Gastrocnemius medialis (tissue), 4 donors: Measurements from ENCODE around the gene PANK4. TPM values are rescaled to one million over a fixed set of nuclear protein-coding genes. Genes with fewer than 3 reads are reported as not detected.

Experiments used
- ATAC-seq, 2 donors: fragments of 150-250 bp; one replicate each; pipeline ENCODE4 v1.9.1; 2016
- DNase-seq, 2 donors: peaks; one replicate each; pipeline ENCODE4 v3.0.0-alpha.2; 2019
- H3K27ac ChIP-seq, 4 donors: fragments of 200-600 bp; sonication (generic); 1 replicate in 1 of 4; 2 replicates in 3 of 4; pipeline ENCODE4 v1.5.1; 2016 to 2018; ENCODE audit warnings: mild to moderate bottlenecking in 2 of 4, moderate library complexity in 1 of 4
- H3K27me3 ChIP-seq, 3 donors: fragments of 200-600 bp; sonication (generic) in 2 of 3; 1 replicate in 1 of 3; 2 replicates in 2 of 3; pipeline versions ENCODE4 v1.5.1 to v1.6.0; 2016 to 2019; ENCODE audit warnings: mild to moderate bottlenecking in 1 of 3, moderate library complexity in 1 of 3
- H3K36me3 ChIP-seq, 2 donors: fragments of 200-600 bp; sonication (generic) in 1 of 2; one replicate each; pipeline ENCODE4 v1.5.1; 2017 to 2018
- H3K4me1 ChIP-seq, 2 donors: fragments of 200-600 bp; sonication (generic) in 1 of 2; one replicate each; pipeline ENCODE4 v1.5.1; 2016 to 2017; ENCODE audit warnings: mild to moderate bottlenecking in 2 of 2
- H3K4me3 ChIP-seq, 4 donors: fragments of 200-600 bp; sonication (generic) in 3 of 4; 1 replicate in 1 of 4; 2 replicates in 3 of 4; pipeline ENCODE4 v1.5.1; 2016 to 2019; ENCODE audit warnings: mild to moderate bottlenecking in 2 of 4
- H3K9me3 ChIP-seq, 3 donors: fragments of 200-600 bp; sonication (generic) in 2 of 3; 1 replicate in 1 of 3; 2 replicates in 2 of 3; pipeline ENCODE4 v1.5.1; 2016 to 2019
- POLR2A ChIP-seq, 2 donors: fragments of 450-650 bp; IDR thresholded peaks; one replicate each; pipeline ENCODE4 v1.6.1; 2017; ENCODE audit warnings: antibody characterized with exemption in 2 of 2, mild to moderate bottlenecking in 2 of 2, moderate library complexity in 2 of 2
- in situ Hi-C, 4 donors: fragments of 200-750 bp; cut with MboI; loops; one replicate each; pipeline versions ENCODE4 v1.15.0 to v1.8.0; 2017; ENCODE audit warnings: low sequenced_read_pairs in 4 of 4
- intact Hi-C: fragments of 100-400 bp; cut with DNase I; formaldehyde crosslinking; loops from one replicate; pipeline ENCODE4 v1.15.1; 2023; ENCODE audit warnings: low total_unique reads
- total RNA-seq, 4 donors: library from RNA; depleted of rRNA; stranded (reverse); fragments of >200 nt; gene quantifications; one replicate each; pipeline versions ENCODE4 v1.1.0 to v1.2.3, GENCODE V29; 2016
- TF ChIP-seq, protein P1 (sequence below), 5 experiments: fragments of 450-650 bp in 3 of 5; fragments of 200-600 bp in 2 of 5; sonication (generic) in 2 of 5; IDR thresholded peaks in 4 of 5; conservative IDR thresholded peaks in 1 of 5; 1 replicate in 4 of 5; 2 replicates in 1 of 5; pipeline ENCODE4 v1.5.1; 2016 to 2019; ENCODE audit warnings: antibody characterized with exemption in 5 of 5, mild to moderate bottlenecking in 3 of 5, moderate library complexity in 3 of 5

The PANK4 gene
- total RNA-seq, 4 donors from 2014 or later, result 27.5 to 54.2 (median 38.5) TPM

DNA sequence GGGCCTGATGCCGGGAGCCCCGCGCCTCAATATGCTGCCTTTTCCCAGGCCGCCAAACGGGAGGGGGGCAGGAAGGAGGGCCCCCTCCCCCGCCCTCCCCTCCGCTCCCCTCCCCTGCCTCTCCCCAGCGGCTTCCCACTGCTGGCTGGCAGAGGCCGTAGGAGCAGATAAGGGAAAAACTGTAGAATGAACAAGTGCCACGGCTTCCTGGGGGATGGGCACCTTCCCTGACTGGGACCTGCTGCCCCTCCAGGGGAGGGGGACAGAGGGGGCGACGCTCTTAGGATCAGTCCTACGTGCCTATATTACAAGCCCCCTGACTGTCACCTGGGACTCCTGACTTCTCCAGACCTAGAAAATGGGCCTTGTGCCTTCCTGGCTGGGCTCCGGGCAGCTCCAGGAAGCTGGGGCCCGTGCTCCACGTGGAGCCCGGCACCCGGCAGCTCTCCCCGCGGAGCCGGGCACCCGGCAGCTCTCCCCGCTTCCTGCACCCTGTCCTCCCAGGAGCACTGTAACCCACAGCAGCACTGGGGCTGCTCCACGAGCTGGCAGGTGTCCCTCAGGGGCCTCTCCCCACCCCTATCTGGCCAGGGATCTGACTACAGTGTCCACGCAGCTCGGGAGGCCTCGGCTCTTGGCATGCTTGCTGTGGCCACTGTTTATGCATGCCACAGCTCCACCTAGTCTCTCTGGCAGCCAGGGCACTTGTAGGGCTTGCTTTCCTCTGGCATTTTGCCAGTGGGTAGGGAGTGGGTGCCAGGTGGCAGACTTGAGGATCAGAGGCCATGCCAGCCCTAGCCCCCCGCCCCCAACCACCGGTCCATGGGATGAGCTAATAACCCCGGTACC lies 4.3 kb upstream of the PANK4 start:
- TF ChIP-seq POLR2A (IDR thresholded peaks at IDR 0.05), result no peak
- TF ChIP-seq, protein P1, sequence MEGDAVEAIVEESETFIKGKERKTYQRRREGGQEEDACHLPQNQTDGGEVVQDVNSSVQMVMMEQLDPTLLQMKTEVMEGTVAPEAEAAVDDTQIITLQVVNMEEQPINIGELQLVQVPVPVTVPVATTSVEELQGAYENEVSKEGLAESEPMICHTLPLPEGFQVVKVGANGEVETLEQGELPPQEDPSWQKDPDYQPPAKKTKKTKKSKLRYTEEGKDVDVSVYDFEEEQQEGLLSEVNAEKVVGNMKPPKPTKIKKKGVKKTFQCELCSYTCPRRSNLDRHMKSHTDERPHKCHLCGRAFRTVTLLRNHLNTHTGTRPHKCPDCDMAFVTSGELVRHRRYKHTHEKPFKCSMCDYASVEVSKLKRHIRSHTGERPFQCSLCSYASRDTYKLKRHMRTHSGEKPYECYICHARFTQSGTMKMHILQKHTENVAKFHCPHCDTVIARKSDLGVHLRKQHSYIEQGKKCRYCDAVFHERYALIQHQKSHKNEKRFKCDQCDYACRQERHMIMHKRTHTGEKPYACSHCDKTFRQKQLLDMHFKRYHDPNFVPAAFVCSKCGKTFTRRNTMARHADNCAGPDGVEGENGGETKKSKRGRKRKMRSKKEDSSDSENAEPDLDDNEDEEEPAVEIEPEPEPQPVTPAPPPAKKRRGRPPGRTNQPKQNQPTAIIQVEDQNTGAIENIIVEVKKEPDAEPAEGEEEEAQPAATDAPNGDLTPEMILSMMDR (IDR thresholded peaks at IDR 0.05 in 4 of 5, conservative IDR thresholded peaks at IDR 0.05 in 1 of 5), result no peak
- no peak for ATAC-seq
- intact Hi-C loops, result no loop called here
- H3K9me3 ChIP-seq, result no peaks in the 10 kb centered on the region
- H3K36me3 ChIP-seq, result no peaks in the 10 kb centered on the region
- DNase-seq, result no peak
- in situ Hi-C loops, result loop anchor here in 1 of 4 donors (25.0 kb wide), 1 partner anchor 318 kb away; no protein-coding TSS in a partner anchor
- H3K27ac ChIP-seq, result peak overlapping the region in 2 of 4 donors; percentile 9 to 19
- peaks cover 52 to 61% of the 10 kb centered on the region in 2 donors for H3K4me1 ChIP-seq
- peaks cover 0 to under 1% (median 0%) of the 10 kb centered on the region in 3 donors for H3K27me3 ChIP-seq
- peak overlapping the region in 3 of 4 donors; percentile 39 to 71 (median 44) for H3K4me3 ChIP-seq

DNA sequence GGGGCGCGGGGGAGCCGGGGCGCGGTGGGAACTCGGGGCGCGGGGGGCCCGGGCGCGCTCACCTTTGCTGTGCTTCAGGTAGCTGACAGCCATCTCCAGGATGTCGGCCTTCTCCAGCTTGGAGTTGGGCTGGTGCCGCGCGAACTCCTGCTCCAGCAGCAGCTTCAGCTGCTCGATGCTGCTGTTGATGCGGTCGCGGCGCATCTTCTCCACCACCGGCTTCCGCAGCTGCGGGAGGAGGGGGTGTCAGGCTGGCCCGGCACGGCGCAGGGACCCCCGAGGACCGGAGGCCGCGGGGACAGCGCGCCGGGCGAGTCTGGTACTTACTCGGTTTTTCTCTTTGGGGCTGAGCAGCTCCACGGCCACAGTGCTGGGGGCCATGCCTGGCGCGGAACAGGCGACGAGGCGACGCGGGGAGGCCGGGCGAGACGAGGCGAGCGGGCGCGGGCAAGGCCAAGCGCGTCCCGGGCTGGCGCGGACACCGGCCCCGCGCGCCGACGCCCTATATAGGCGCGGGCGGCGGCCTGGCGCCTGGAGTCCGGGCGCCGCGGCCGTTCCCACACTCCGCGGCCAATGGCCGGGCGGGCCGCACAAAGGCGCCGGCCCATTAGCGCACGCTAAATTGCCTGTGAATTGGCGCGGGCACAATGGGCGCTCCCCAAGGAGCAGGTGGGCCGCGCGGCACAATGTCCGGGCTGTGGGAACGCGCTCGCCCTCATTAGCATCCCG lies 3.6 kb upstream of the PANK4 start, which contains the start of gene HES5:
TSS of gene HES5 (minus strand) at position 480 of the 729 bp plus-strand sequence. CDS start at position 381, 99 bp downstream.
- H3K27me3 ChIP-seq, result no peaks in the 10 kb centered on the region
- H3K4me3 ChIP-seq, result peak within 1 kb of the TSS; percentile 40 to 71 (median 43)
- DNase-seq (no peak), ATAC-seq (no peak)
- H3K9me3 ChIP-seq, result no peaks in the 10 kb centered on the region
- H3K36me3 ChIP-seq, result no peaks in the 10 kb centered on the region
- peak; percentile 28 to 38 for TF ChIP-seq POLR2A (IDR thresholded peaks at IDR 0.05)
- TF ChIP-seq, protein P1 (IDR thresholded peaks at IDR 0.05 in 4 of 5, conservative IDR thresholded peaks at IDR 0.05 in 1 of 5), result no peak
- H3K4me1 ChIP-seq, result peaks cover 58 to 68% of the 10 kb centered on the region in 2 donors
- intact Hi-C loops, result loop anchor here (2.0 kb wide), 2 partner anchors 17 to 339 kb away; no protein-coding TSS in a partner anchor
- in situ Hi-C loops, result loop anchor here in 1 of 4 donors (25.0 kb wide), 1 partner anchor 318 kb away; no protein-coding TSS in a partner anchor
- peak within 1 kb of the TSS; percentile 85 to 95 (median 88) for H3K27ac ChIP-seq

DNA sequence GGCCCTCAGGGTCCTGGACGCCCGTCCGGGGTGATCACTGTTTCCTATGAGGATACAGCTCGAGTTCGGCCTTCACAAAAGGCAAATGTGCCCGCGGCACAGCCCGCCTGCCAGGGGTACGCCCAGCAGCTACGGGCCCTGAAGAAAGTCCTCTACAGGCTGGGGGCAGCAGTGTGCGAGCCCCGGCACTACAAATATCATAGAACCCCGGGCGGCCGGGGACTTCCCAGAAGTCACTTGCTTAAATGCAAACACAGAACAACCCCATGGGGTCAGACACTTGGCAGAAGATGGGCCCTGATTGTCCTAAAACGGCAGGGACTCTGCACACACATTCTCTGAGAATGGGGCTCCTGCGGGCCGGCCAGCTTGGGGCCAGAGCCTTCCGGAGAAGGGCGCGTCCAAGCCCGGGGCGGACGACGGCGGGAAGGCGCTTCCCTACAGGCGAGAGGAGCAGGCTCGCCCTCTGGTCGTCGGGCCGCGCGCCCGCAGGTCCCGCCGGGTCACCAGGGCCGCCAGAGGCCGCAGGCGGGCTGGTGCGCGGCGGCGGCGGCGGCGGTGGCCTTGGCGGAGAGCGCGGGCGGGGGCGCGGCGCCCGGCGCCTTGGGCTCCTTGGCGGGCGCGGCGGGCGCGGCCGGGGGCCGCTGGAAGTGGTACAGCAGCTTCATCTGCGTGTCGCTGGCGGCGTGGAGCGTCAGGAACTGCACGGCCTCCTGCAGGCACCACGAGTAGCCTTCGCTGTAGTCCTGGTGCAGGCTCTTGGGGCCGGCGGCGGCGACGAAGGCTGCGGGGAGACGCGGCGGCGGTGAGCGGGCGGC lies 2.8 kb upstream of the PANK4 start:
- no peak for TF ChIP-seq POLR2A (IDR thresholded peaks at IDR 0.05)
- TF ChIP-seq, protein P1 (IDR thresholded peaks at IDR 0.05 in 4 of 5, conservative IDR thresholded peaks at IDR 0.05 in 1 of 5), result peak in 1 of 5 experiments; percentile 19
- in situ Hi-C loops (loop anchor here in 1 of 4 donors (25.0 kb wide), 1 partner anchor 317 kb away; no protein-coding TSS in a partner anchor), intact Hi-C loops (loop anchor here (1.0 to 2.0 kb wide), 3 partner anchors 18 to 338 kb away; partner anchors contain the start of genes MORN1 and RER1)
- Histone ChIP-seq H3K4me3 (peak overlapping the region; percentile 40 to 71 (median 43)), H3K36me3 (no peaks in the 10 kb centered on the region), H3K27ac (peak overlapping the region; percentile 85 to 95 (median 88)), H3K4me1 (peaks cover 65 to 76% of the 10 kb centered on the region in 2 donors), H3K9me3 (no peaks in the 10 kb centered on the region), H3K27me3 (no peaks in the 10 kb centered on the region)
- peak in 1 of 2 donors; percentile 40 for DNase-seq
- no peak for ATAC-seq

DNA sequence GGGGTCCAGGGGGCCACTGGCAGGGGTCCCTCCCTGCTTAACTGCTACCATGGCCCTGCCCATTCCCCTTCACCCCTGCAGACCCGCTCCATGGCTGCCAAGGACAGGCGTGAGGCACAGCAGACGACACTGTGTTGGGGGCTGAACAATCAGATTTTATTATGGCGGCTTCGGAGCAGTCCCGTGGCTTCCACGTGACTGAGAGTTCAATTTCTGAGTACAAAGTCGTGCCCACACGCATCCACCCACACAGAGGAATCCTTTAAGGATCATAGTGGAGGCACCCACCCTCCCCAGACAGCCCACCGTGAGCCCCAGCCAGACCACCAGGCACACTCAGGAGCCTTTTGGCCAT lies 2.2 kb upstream of the PANK4 start:
- Histone ChIP-seq H3K4me1 (peaks cover 71 to 82% of the 10 kb centered on the region in 2 donors), H3K27ac (peak overlapping the region; percentile 85 to 95 (median 88)), H3K9me3 (no peaks in the 10 kb centered on the region), H3K27me3 (no peaks in the 10 kb centered on the region), H3K36me3 (no peaks in the 10 kb centered on the region), H3K4me3 (peak overlapping the region in 2 of 4 donors; percentile 19 to 48)
- TF ChIP-seq POLR2A (IDR thresholded peaks at IDR 0.05), result no peak
- TF ChIP-seq, protein P1 (IDR thresholded peaks at IDR 0.05 in 4 of 5, conservative IDR thresholded peaks at IDR 0.05 in 1 of 5), result no peak
- intact Hi-C loops, result loop anchor here (1.0 to 2.0 kb wide), 3 partner anchors 18 to 338 kb away; partner anchors contain the start of genes MORN1 and RER1
- DNase-seq, result no peak
- in situ Hi-C loops, result loop anchor here in 1 of 4 donors (25.0 kb wide), 1 partner anchor 316 kb away; no protein-coding TSS in a partner anchor
- ATAC-seq, result no peak
